Measurements from ENCODE around the gene ZNF830. TPM values are rescaled to one million over a fixed set of nuclear protein-coding genes. Genes with fewer than 3 reads are reported as not detected.

The ZNF830 gene
- total and polyA plus RNA-seq, 2 donors (not counting 1 experiment from before 2014, with no cell fraction given): 10.0 to 14.4 TPM

DNA sequence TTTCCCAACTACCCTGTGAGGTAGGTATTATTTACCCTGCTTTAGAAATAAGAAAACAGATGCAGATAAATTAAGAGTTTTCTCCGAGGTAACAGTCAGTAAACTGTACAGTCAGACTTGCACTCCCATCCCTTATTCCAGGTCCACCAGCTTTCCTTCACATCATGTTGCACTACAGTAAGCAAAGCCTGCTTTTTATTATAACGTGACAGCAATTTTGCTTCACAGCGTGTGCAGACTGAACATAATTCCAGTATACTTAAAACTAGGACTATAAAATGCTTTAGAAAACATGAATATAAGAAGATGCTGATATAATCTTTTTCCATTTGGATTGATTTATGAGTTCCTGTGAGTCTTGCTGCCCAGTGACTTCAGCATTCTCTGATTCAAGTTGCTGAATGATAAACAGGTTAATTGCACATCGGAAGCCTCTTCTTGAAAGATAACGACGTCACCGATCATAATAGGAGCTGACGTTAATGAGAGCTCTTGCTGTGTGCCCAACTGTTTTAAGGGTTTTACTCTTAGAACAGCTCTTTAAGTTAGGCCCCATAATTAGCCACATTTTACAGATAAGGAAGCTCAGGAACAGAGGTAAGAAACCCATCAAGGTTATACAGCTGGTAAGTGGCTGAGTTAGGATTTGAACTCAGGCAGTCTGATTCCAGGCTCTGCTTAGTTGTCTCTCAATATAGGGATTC is 20.4 kb downstream of the ZNF830 start:
- no peak overlapping the region for H3K9ac ChIP-seq (ENCODE audit: insufficient read depth, low read length)
- peak overlapping the region; percentile 98 for H3K27ac ChIP-seq (ENCODE audit: insufficient read depth, low read length)
- H3K9me3 ChIP-seq (ENCODE audit: control insufficient read depth, insufficient read depth, low read depth, low read length): no peaks in the 10 kb centered on the region
- no peaks in the 10 kb centered on the region for H4K20me1 ChIP-seq (ENCODE audit: control insufficient read depth, extremely low read depth, insufficient read depth, low read length)
- peak overlapping the region; percentile 71 to 89 (median 82) for H3K4me3 ChIP-seq (replicated peaks in 1 of 4; ENCODE audit: control extremely low read depth in 1 of 4, insufficient read depth in 1 of 4, low read depth in 3 of 4, low read length in 4 of 4)
- TF ChIP-seq EZH2 (IDR thresholded peaks at IDR 0.05; ENCODE audit: low read length, missing control alignments): no peak
- no peak overlapping the region for H2AFZ ChIP-seq (ENCODE audit: low read length)
- H3K79me2 ChIP-seq (ENCODE audit: control insufficient read depth, insufficient read depth, low read length): peaks cover 8% of the 10 kb centered on the region
- peak; percentile 44 to 47 for DNase-seq (ENCODE audit: low read depth in 2 of 2)
- H3K4me2 ChIP-seq (ENCODE audit: extremely low read depth, insufficient read depth, low read length): peak overlapping the region; percentile 89
- no peaks in the 10 kb centered on the region for H3K4me1 ChIP-seq (ENCODE audit: control insufficient read depth, extremely low read depth, insufficient read depth, low read length)
- H3K36me3 ChIP-seq (ENCODE audit: control insufficient read depth, insufficient read depth, low read length): no peaks in the 10 kb centered on the region
- no peaks in the 10 kb centered on the region for H3K27me3 ChIP-seq (ENCODE audit: control insufficient read depth, insufficient read depth, low read length)

DNA sequence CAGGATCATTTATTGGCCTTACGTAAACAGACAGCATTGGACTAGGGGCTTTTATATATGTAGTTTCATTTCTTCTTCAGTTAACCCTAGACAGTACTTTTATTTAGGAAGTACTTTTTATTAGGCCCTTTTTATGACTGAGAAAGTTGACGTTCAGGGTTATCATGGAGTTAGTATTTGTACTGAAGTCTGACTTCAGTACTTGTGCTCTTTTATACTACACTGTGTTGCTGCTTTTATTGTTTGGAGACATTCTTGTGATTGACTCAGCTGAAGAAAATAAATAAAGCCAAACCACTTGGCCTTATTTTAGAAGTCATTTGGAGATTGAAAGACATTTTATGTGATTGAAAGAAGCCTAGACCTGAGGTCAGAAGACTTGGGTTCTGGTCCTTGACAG is 25.9 kb downstream of the ZNF830 start:
- Histone ChIP-seq H3K36me3 (ENCODE audit: control insufficient read depth, insufficient read depth, low read length) (peaks cover 7% of the 10 kb centered on the region), H3K4me2 (ENCODE audit: extremely low read depth, insufficient read depth, low read length) (no peak overlapping the region), H4K20me1 (ENCODE audit: control insufficient read depth, extremely low read depth, insufficient read depth, low read length) (no peaks in the 10 kb centered on the region)

DNA sequence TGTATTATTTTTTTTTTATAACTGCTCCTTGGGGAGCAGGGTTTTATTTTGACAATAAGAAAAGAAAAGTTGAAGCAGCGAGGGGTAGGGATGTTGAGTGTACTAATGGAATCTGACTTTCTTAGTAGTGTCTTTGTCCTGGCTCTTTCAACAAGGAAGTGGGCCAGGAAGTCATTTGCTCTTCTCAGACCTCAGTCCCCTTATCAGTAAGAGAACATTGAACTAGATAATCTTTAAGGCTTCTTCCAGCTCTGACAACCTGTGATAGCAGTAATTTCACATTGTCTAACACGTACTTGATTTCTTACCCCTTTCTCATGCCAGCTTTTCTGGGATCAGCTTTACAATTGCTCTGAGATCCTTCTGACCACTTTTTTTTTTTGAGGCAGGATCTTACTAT is 27.3 kb downstream of the ZNF830 start:
- no peaks in the 10 kb centered on the region for H4K20me1 ChIP-seq (ENCODE audit: control insufficient read depth, extremely low read depth, insufficient read depth, low read length)
- no peak overlapping the region for H2AFZ ChIP-seq (ENCODE audit: low read length)
- peaks cover 9% of the 10 kb centered on the region for H3K36me3 ChIP-seq (ENCODE audit: control insufficient read depth, insufficient read depth, low read length)
- H3K4me1 ChIP-seq (ENCODE audit: control insufficient read depth, extremely low read depth, insufficient read depth, low read length): no peaks in the 10 kb centered on the region
- no peak overlapping the region for H3K4me2 ChIP-seq (ENCODE audit: extremely low read depth, insufficient read depth, low read length)
- DNase-seq (ENCODE audit: low read depth in 2 of 2): no peak
- TF ChIP-seq, protein P1, sequence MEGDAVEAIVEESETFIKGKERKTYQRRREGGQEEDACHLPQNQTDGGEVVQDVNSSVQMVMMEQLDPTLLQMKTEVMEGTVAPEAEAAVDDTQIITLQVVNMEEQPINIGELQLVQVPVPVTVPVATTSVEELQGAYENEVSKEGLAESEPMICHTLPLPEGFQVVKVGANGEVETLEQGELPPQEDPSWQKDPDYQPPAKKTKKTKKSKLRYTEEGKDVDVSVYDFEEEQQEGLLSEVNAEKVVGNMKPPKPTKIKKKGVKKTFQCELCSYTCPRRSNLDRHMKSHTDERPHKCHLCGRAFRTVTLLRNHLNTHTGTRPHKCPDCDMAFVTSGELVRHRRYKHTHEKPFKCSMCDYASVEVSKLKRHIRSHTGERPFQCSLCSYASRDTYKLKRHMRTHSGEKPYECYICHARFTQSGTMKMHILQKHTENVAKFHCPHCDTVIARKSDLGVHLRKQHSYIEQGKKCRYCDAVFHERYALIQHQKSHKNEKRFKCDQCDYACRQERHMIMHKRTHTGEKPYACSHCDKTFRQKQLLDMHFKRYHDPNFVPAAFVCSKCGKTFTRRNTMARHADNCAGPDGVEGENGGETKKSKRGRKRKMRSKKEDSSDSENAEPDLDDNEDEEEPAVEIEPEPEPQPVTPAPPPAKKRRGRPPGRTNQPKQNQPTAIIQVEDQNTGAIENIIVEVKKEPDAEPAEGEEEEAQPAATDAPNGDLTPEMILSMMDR (conservative IDR thresholded peaks at IDR 0.05 in 1 of 2, IDR thresholded peaks at IDR 0.05 in 1 of 2; ENCODE audit: low read depth in 1 of 2, low read length in 2 of 2): no peak
- TF ChIP-seq EZH2 (IDR thresholded peaks at IDR 0.05; ENCODE audit: low read length, missing control alignments): no peak
- H3K79me2 ChIP-seq (ENCODE audit: control insufficient read depth, insufficient read depth, low read length): no peaks in the 10 kb centered on the region
- no peak overlapping the region for H3K9ac ChIP-seq (ENCODE audit: insufficient read depth, low read length)
- H3K9me3 ChIP-seq (ENCODE audit: control insufficient read depth, insufficient read depth, low read depth, low read length): no peaks in the 10 kb centered on the region
- H3K27me3 ChIP-seq (ENCODE audit: control insufficient read depth, insufficient read depth, low read length): no peaks in the 10 kb centered on the region
- H3K27ac ChIP-seq (ENCODE audit: insufficient read depth, low read length): no peak overlapping the region
- H3K4me3 ChIP-seq (replicated peaks in 1 of 4; ENCODE audit: control extremely low read depth in 1 of 4, insufficient read depth in 1 of 4, low read depth in 3 of 4, low read length in 4 of 4): no peak overlapping the region

More for the DNA sequence above, 25.9 kb downstream of the ZNF830 start:
- Histone ChIP-seq H3K79me2 (ENCODE audit: control insufficient read depth, insufficient read depth, low read length) (peaks cover 3% of the 10 kb centered on the region), H3K27me3 (ENCODE audit: control insufficient read depth, insufficient read depth, low read length) (no peaks in the 10 kb centered on the region), H3K9me3 (ENCODE audit: control insufficient read depth, insufficient read depth, low read depth, low read length) (no peaks in the 10 kb centered on the region), H3K9ac (ENCODE audit: insufficient read depth, low read length) (no peak overlapping the region), H2AFZ (ENCODE audit: low read length) (no peak overlapping the region), H3K27ac (ENCODE audit: insufficient read depth, low read length) (no peak overlapping the region), H3K4me3 (replicated peaks in 1 of 4; ENCODE audit: control extremely low read depth in 1 of 4, insufficient read depth in 1 of 4, low read depth in 3 of 4, low read length in 4 of 4) (no peak overlapping the region), H3K4me1 (ENCODE audit: control insufficient read depth, extremely low read depth, insufficient read depth, low read length) (no peaks in the 10 kb centered on the region)
- DNase-seq (ENCODE audit: low read depth in 2 of 2): no peak
- no peak for TF ChIP-seq EZH2 (IDR thresholded peaks at IDR 0.05; ENCODE audit: low read length, missing control alignments)
- TF ChIP-seq, protein P1 (conservative IDR thresholded peaks at IDR 0.05 in 1 of 2, IDR thresholded peaks at IDR 0.05 in 1 of 2; ENCODE audit: low read depth in 1 of 2, low read length in 2 of 2): no peak

All from fibroblast of lung (primary cell).